GM10248 (cell line): ENCODE results near the gene GPR142.

Source experiments
- CTCF ChIA-PET: fragments of 300-600 bp; sonication (Branson Sonifier 250); formaldehyde crosslinking; extraction: SDS; loops from one replicate; lab custom pipeline; 2021; ENCODE audit warnings: antibody characterized with exemption; lab: Yijun Ruan, JAX
- POLR2A ChIA-PET: fragments of 350-650 bp; sonication (Branson Sonifier 250); formaldehyde crosslinking; extraction: SDS; loops from one replicate; lab custom pipeline; 2020; ENCODE audit warnings: antibody characterized with exemption; lab: Yijun Ruan, JAX
- DNase-seq: peaks from one replicate; pipeline ENCODE4 v3.0.0; 2012; ENCODE audit errors: extremely low spot score
- CTCF ChIP-seq: IDR thresholded peaks from 2 replicates; pipeline ENCODE4 v1.5.1; 2012; ENCODE audit warnings: mild to moderate bottlenecking, low read depth; ENCODE audit errors: extremely low read depth, missing control alignments, control extremely low read depth

Gene GPR142

GRCh38 chr17:74380959-74381808 lies 13.9 kb downstream of the GPR142 start:
- no peak for TF ChIP-seq CTCF
- ChIA-PET POLR2A (interaction anchor here (0.5 to 0.6 kb wide), 2 partner anchors 12 to 913 kb away, joined by 3 to 10 read pairs; no protein-coding TSS in a partner anchor), CTCF (interaction anchor here (1.0 to 6.4 kb wide), 15 partner anchors 12 to 276 kb away, joined by 3 to 77 read pairs (median 5); partner anchors contain the start of genes BTBD17, CD300LB and GPR142)
- no peak for DNase-seq

GRCh38 chr17:74383141-74383540 lies 15.8 kb downstream of the GPR142 start:
- ChIA-PET POLR2A (no interaction called here), CTCF (interaction anchor here (1.1 to 5.9 kb wide), 3 partner anchors 9 to 54 kb away, joined by 4 to 77 read pairs (median 4); partner anchors contain the start of gene GPR142)
- TF ChIP-seq CTCF, result no peak
- DNase-seq, result no peak

GRCh38 chr17:74385201-74385600 lies 17.9 kb downstream of the GPR142 start:
- ChIA-PET POLR2A (no interaction called here), CTCF (interaction anchor here (0.9 to 2.3 kb wide), 3 partner anchors 9 to 72 kb away, joined by 3 to 7 read pairs (median 5); no protein-coding TSS in a partner anchor)
- no peak for DNase-seq
- TF ChIP-seq CTCF, result no peak

GRCh38 chr17:74386386-74386785 lies 19.1 kb downstream of the GPR142 start:
- TF ChIP-seq CTCF, result no peak
- no peak for DNase-seq
- ChIA-PET POLR2A (no interaction called here), CTCF (interaction anchor here (0.9 to 1.5 kb wide), 4 partner anchors 17 to 147 kb away, joined by 3 to 5 read pairs (median 3); no protein-coding TSS in a partner anchor)

GRCh38 chr17:74387365-74388218 lies 20.3 kb downstream of the GPR142 start:
- no peak for TF ChIP-seq CTCF
- ChIA-PET POLR2A (no interaction called here), CTCF (interaction anchor here (1.0 kb wide), 1 partner anchor 8 kb away, joined by 4 read pairs; no protein-coding TSS in a partner anchor)
- DNase-seq, result no peak
